Activated CD4-positive, alpha-beta T cell treated with anti-CD3 and anti-CD28 coated beads, Interleukin-2, amount 50 U/mL, for 16 hours (primary cell): Measurements from ENCODE around the gene DLX2.
"Not testable (repeated sequence)": the region's sequence is repeated elsewhere in the genome, so short reads cannot be mapped to it uniquely, and the experiment has no call there.

Experiments
- DNase-seq: peaks from one replicate; pipeline ENCODE4 v3.0.0-alpha.2; 2020

Gene DLX2

DNA sequence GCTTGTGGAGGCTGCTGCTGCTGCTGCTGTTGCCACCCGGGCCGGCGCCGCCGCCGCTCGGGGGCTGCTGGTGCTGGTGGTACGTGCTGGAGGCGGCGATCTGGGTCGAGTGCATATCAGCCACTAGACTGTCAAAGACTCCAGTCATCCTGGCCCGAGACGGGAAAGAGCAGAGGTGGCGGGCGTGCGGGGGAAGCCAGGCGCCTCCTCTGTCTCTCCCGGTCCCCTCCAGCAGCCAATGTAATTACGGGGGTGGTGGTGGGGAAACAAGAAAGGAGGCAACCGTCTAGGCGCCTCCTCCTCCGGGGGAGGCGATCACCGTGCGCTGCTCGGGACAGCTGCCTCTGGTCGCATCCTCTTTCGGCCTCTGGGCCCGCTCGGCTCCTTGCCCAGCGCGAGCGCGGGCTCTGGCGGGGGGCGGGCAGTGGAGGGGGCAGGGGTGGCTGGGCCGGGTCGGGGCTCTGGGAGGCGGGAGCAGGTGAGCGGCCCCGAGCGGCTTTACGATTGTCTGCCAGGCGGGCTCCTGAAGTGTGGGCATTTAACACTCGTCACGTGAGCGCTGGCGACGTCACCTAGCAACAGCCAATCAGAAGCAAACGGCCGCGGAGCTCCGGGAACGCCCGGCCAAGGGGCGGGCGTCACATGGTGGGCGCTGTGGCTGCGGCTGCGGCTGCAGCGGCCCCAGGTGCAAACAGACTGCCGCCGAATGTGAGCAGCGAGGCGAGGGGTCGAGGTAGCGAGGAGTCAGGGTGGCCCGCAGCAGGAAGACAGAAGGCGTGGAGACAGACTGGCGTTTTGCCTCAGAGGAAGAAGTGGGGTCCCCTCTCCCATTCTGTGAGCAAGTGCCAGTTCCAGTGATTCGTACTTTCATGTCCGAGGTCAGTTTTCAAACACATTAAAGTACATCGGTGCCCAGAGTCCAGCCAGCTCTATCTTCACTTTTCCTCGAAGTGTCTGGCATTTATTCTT, at the start of gene DLX2:
TSS of gene DLX2 (minus strand) at position 510 of the 969 bp plus-strand sequence. CDS start at position 148, 362 bp downstream.
- DNase-seq, result peak; percentile 79

DNA sequence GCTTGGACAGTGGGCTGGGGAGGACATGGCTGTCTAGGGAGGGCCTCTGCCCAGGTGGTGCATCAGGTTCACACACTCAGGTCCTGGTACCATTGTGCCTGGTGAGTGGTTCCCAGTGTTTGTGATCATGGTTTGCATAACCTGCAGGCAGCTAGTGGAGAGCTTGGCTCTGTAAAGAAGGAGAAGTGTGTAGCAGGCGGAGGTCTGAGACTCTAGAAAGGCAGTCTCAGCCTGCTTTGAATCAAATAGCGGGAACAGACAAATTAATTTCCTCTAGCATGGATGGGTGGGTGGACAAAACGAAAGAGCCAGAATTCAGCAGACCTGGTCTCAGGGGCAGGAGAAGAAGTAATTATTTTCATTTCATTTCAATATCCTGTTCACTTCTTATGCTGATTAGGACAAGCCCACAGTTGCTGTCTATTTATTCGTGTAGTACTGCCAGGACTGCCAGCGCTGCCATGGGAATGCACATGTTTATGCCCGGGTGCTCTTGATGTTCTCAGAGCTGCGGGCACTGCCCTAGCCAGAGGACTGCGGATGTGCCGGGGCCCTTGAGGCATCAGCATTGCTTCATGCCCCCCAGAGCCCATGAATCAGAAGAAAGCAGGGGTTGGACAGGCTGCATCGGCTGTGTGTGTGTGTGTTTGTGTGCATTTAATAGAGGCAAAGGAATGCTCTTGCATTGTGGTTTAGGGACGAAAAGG, 45.4 kb upstream of the DLX2 start:
- DNase-seq, result no peak

DNA sequence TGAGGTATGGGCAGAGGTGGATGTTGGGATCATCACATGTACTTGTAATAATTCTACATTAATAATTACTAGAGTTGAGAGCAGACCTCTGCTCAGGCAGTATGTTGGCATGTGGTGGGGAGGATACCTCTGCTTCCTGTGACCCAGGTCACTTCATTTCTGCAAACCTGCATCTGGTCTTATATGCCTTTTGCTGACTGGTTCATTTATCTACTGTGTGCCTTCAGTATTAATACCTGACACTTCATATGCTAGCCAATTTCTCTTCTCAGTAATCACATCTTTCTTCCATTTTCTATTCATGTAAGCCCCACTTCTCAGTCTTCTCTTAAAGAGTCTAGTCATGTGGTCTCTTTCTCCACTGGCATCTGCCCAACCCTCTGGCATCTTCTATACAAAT, 41.1 kb upstream of the DLX2 start:
- DNase-seq, result no peak

DNA sequence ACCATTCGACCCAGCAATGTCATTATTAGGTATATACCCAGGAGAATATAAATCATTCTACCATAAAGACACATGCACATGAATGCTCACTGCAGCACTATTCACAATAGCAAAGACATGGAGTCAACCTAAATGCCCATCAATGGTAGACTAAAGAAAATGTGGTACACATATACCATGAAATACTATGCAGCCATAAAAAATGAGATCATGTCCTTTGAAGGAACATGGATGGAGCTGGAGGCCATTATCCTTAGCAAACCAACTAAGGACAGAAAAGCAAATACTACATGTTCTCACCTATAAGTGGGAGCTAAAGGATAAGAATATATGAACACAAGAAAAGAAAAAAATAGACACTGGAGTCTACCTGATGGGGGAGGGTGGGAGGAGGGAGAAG, 36.0 kb upstream of the DLX2 start:
- DNase-seq, result not testable (repeated sequence)

DNA sequence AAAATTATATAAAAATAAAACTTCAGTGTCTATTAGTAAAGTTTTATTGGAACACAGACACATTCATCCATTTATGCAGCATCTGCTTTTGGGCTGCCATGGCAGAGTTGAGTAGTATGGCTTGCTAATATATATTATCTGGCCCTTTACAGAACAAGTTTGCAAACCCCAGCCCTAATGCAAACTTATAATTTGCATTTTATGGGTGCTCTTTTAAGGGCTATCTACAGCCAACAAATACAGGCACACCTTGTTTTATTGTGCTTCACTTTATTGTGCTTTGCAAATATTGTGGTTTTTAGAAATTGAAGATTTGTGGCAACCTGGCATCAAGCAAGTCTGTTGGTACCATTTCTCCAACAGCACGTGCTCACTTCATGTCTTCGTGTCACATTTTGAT, 35.2 kb upstream of the DLX2 start:
- no peak for DNase-seq

DNA sequence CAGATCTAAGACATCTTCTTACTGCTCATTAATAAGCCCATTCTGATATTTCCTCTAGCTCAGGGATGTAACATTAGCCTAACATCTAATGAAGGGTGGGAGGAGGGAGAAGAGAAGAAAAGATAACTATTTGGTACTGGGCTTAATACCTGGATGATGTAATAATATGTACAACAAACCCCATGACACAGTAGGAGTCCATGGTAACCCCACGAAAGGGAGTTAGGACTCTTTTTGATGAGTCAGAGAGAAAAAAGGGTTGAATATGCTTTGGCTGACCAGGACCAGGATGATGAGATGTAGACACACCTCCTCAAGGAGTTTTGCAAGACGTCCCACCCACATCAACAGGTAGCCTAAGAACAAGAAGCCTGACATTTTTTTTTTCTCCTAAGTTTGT, 34.4 kb upstream of the DLX2 start:
- DNase-seq, result no peak

DNA sequence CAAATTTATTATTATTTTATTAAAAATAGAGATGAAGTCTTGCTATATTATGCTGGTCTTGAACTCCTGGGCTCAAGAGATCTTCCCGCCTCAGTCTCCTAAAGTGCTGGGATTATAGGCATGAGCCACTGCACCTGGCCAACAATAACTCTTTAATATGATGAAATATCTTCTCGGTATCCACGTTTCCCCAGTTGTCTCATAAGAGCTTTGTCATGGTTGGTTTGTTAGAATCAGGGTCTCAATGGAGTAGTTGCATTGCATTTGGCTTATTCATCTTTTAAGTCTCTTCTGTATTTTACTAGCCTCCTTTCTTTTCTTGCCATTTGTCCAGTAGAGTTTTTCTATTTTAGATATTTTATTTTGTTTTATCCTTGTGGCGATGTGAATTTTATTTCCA, 32.7 kb upstream of the DLX2 start:
- DNase-seq, result no peak

DNA sequence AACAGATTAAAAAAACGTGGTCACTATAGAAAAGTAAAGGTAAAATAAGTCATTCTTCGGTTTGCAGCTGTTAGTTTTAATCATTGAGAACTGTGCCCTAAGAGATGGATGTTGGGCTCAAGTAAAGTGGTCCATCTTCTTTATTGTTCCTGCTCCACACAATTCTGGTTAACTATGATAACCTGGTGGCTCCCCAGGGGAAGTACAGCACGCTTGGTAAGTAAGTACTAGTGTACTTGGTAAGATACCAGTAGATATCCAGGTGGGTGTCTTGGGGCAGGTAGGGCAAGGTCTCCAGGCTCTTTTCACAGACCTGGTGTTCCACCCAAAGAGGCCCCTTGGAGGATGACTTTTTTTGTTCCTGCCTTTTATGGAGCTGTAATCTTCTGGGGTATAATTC, 31.6 kb upstream of the DLX2 start:
- no peak for DNase-seq

DNA sequence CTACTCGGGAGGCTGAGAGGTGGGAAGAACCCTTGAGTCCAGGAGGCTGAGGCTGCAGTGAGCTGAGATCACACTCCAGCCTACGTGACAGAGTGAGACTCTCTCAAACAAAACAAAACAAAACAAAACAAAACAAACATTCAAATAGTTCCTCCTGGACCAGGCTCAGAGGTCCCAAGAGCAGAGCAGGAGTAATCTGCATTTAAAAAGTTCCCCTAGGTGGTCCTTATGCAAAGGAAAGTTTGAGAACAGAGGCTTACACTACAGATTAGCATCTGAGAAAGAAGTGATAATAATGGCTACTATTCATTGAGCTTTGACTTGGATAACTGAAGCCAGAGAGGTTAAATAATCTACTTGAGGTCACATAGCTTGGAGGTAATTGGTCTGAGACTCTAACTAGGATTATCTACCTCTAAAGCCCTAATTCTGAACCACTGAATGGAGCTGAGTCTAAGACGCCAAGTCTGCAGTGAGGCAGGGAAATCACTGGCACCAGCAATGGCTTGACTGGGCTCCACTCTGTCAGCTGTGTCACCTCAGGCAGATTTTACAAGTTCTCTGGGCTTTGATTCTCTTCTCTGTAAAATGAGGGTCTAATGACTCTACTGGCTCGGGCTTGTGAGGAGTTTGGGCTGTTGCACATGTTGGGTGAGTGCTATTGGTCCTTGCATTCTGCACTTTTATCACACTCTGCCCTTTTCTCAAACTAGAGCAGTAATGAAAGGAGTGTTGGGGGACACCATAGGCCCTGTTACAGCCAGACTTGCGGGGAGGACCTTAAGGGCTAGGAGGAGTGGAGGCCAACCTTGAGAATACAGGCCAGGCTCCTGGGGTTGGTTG, 29.2 kb upstream of the DLX2 start:
- DNase-seq, result no peak

DNA sequence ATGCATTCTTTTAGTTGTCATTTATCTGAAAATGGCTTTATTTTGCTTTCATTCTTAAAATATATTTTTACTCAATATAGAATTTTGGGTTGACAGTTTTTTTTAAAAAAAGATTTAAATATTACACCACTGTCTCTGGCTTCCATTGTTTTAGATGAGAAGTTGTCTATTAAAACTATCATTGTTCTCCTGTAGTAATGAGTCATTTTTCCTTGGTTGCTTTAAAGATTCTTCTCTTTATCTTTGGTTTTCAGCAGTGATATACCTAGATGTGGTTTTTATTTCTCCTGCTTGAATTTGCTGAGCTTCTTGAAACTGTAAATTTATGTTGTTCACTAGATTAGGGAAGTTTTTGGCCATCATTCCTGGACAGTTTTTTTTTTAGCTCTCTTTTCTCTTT, 26.7 kb upstream of the DLX2 start:
- DNase-seq, result no peak

DNA sequence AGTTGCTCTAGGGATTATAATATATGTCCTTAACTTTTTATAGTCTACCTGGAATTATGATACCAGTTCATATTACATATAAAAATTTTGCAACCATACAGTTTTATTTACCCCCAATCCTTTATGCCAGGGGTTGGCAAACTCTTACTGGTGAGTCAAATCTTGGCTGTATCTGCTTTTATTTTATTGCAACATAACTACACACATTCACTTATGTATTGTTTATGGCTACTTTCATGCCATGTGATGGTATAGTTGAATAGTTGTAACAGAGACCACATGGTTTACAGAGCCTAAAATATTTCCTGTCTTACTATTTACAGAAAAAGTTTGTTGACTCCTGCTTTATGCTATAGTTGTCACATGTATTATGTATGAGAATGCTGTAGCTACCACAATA, 25.8 kb upstream of the DLX2 start:
- DNase-seq, result no peak

DNA sequence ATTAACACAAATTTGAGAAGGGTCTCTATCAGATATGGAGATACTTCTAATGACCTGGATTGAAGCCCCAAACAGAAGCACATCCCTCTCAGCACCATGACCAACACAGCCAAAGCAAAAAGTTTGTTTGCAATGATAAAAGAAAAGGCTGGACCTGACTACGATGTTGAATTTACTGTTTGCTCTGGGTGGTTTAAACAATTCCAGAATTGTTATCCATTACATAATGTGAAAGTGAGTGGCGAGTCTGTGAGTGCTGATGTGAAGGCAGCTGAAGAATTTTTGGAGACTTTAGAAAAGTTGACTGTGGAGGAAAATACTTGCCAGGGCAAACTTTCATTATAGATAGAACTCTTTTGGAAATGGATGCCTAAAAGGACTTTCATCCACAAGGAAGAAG, 17.4 kb upstream of the DLX2 start:
- no peak for DNase-seq

DNA sequence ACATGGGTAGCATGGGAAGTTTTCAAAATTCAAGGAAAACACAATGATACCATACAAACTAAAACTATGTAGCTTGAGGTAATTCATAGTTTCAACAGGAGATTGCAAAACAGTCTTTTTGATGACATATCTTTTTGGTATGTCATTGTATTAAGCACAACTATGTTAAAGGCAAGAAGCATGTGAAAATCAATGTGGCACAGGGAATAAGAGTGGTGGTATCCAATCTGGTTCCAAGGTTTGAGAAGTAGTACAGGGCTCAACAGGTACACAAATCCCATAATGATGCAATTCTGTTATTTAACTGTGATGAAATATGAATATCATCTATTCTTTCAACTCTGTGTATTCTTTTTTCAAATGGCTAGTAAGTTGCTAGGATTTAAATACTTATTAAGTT, 16.4 kb upstream of the DLX2 start:
- no peak for DNase-seq

DNA sequence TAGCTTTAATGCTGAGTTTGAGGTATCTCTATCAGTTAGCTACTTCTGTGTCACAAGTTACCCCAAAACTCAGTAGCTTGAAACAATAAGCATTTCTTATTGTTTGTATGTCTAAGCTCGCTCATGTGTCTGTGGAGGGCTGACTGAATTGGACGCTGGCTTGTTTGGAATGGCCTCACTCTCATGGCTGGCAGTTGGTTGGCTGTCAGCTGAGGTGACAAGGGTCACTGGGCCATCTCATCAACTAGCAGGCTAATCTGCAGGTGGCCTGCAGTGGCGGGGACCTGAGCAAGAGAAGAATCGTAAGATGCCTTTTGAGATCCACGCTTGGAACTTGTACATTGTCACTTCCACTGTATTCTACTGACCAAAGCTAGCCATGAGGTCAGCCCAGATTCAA, 13.4 kb upstream of the DLX2 start:
- no peak for DNase-seq

DNA sequence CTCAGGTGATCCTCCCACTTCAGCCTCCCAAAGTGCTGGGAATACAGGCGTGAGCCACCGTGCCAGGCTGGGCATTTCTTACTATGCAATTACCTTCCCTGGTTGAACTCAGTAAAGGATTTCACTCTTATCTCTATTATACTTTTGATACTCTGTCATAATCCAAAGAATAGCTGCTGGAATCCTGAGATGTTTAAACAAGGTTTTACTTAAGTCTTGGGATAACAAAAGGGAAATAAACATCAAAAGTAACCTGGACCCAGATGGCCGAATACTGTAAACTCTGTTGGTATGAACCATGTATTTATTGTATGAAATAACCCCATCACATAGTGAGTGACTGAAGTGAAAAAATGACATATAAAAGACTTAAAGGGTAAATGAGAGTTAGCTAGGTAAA, 11.9 kb upstream of the DLX2 start:
- no peak for DNase-seq

DNA sequence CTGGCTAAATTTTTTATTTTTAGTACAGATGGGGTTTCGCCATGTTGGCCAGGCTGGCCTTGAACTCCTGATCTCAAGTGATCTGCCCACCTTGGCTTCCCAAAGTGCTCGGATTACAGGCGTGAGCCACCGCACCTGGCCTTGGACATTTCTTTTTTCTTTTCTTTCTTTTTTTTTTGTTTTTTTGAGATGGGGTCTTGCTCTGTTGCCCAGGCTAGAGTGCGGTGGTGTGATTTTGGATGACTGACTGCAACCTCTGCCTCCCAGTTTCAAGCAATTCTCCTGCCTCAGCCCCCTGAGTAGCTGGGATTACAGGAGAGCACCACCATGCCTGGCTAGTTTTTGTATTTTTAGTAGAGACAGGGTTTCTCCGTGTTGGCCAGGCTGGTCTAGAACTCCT, 11.5 kb upstream of the DLX2 start:
- DNase-seq, result not testable (repeated sequence)

DNA sequence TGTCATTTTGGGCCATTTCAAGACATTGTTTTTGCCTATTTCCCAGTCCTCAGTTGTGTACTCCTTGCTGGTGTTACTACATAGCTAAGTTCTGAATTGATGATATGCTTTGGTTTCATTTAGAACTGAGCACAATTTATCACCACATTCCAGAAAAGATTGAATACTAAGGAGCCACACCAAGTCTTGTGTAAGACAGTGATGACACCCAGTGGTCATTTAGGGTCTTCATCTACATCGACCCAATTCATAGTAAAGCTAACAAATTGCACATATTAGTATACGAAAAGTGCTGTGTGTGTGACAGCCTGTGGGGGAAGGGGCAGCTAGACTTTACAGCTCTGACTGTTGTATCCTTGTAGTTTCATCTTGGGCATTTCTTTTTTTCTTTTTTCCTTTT, 10.9 kb upstream of the DLX2 start:
- no peak for DNase-seq

DNA sequence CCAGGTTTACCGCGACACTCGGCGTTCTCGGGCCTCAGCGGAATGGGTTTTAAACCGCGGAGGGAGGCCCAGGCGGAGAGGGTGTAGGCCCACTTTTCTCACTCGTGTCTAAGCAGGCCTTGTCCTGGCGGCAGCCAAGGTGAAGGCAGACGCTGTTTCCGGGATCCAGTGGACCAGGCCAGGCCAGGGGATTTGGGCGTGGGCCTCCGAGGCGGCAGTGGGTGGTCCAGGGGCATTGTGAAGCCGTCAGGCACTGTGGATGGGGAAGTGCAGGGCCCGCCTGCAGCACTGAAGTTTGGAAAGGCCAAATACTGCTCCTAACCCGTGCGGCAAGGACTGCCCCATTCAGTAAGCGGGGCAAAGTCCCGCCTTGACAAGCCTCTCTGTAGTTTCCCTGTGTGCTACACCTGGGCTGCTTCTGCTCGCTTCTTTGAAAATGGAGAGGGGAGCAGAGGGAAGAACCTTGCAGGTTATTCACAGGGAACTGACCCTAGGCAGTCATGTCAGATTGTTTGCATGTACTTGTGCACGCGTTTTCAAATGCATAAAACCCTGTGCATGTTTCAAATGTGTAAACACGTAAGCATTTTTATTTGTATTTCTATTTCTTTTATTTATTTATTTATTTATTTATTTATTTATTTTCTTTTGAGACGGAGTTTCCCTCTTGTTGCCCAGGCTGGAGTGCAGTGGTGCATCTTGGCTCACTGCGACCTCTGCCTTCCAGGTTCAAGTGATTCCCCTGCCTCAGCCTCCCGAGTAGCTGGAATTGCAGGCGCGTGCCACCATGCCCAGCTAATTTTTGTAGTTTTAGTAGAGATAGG, 7.5 kb upstream of the DLX2 start:
- DNase-seq, result no peak

DNA sequence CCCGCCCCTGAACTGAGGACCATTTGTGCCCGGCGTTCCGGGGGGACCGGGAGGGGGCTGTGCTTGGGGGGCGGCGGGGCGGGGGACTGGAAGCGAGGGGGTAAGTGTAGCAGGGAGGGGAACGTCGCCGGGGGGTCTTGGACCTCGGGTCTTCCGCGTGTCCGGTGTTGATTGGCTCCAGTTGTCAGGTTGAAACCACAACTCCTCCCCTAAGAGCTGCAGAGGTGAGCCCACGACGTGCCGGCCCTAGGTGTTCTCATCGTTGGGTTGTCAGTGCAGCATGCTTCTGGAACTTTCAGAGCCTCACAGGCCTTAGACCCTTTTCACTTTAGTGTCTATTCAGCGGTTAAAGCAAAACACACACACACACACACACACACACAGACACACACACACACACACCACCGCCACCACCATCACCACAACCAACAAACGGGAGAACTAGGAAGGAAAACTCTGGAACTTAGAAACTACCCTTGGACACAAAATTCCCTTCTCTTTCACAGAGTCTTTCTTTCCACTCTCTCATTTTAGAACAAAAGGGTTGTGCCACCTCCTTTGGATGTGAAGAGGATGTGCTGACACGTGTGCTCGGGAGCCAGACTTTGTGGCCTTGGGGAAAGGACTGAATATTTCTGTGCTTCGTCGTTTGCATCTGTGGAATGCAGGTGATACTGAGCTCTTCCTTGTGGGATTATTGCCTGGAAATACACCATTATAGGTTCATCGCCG, 6.7 kb upstream of the DLX2 start:
- DNase-seq, result no peak

DNA sequence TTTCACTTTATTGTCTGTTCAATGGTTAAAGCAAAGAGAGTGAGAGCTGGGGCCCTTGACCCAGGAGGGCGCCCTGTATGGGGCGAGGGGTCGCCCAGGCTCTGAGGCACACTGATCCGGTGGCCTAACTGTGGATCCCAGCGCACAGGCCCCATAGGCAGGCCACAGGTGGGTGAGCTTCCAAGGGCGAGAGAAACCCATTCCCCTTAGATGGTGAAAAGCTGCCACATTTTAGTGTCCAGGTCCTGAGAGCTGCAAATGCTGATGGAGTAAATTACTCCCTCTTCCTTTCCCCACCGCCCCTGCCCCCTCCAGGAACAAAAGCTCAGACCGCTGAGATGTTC, 5.9 kb upstream of the DLX2 start:
- no peak for DNase-seq

DNA sequence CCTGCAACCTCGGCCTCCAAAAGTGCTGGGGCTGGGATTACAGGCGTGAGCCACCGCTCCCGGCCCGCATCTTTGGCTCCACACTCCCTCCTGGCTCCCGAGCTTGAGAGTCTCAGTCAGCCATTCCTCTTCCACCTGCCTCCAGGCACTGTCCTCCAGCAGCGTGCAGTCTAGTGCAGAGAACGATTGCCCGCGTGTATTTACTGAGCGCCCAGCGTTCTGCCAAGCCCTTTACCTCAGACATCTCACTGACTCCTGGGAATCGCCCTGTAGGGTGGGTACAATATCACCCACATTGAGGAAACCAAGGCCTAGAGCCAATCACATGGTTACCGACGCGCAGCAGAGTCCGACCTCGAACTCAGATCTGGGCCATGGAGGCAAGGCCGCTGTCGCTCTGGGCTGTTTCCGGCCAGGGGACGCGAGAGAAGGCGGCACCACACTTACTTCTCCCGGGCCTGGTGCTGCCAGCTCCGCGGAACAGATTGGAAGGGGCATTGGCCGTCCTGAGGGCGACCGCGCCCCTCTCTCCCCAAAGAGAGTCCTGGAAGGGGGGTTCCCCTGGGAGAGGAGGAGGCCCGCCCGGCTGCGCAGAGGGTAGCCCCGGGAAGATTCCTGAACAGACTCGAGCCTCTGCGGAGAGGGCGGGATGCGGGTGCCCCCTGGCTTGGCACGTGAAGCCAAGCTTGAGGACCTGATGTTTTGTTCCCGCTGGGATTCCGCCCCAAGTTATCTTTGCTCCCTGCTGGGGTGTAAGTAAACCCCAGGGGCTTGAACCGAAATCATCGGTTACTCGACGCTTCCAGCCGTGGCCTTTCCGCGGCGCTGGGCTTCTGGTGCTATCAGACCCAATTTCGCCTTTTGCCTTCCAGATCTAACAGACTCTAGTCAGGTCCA, 5.2 kb upstream of the DLX2 start:
- DNase-seq, result no peak
